Activated B cell treated with CpG ODN at 0.5 μM for 24 hours (primary cell): Measurements from ENCODE around the gene SDF4. TPM values are rescaled to one million over a fixed set of nuclear protein-coding genes. Genes with fewer than 3 reads are reported as not detected.

Source experiments
- ATAC-seq: fragments of 200-7000 bp; cut with Tn5 transposase; one replicate; pipeline ENCODE4 v1.10.0; 2021; ENCODE audit warnings: low read depth, mild to moderate bottlenecking, moderate library complexity
- CTCF ChIA-PET: fragments of 350-600 bp; sonication (Branson Sonifier 250); formaldehyde crosslinking; loops from one replicate; lab custom pipeline; 2021; ENCODE audit warnings: antibody characterized with exemption; lab: Charles Lee
- POLR2A ChIA-PET: fragments of 350-600 bp; sonication (Branson Sonifier 250); formaldehyde crosslinking; loops from one replicate; lab custom pipeline; 2021; ENCODE audit warnings: antibody characterized with exemption; lab: Charles Lee
- DNase-seq: peaks from one replicate; pipeline ENCODE4 v3.0.0; 2022
- H3K27ac Mint-ChIP-seq: one replicate; pipeline ENCODE4 v1.8.0; 2020; ENCODE audit warnings: mixed read lengths
- H3K27me3 Mint-ChIP-seq: one replicate; pipeline ENCODE4 v1.8.0; 2021; ENCODE audit warnings: mixed read lengths
- H3K36me3 Mint-ChIP-seq: one replicate; pipeline ENCODE4 v1.8.0; 2021; ENCODE audit warnings: low read depth, mixed read lengths
- H3K4me1 Mint-ChIP-seq: one replicate; pipeline ENCODE4 v1.8.0; 2021; ENCODE audit warnings: mixed read lengths
- H3K4me3 Mint-ChIP-seq: one replicate; pipeline ENCODE4 v1.8.0; 2020; ENCODE audit warnings: mild to moderate bottlenecking, mixed read lengths
- H3K9me3 Mint-ChIP-seq: one replicate; pipeline ENCODE4 v1.8.0; 2020; ENCODE audit warnings: mixed read lengths
- intact Hi-C: fragments of 100-400 bp; cut with micrococcal nuclease; formaldehyde crosslinking; loops from one replicate; pipeline ENCODE4 v1.15.1; 2024
- total RNA-seq: library from RNA; stranded (reverse); gene quantifications from 2 replicates; pipeline ENCODE4 v1.2.3, GENCODE V29; 2022
- TF ChIP-seq, protein P1 (sequence below): fragments of 200-600 bp; IDR thresholded peaks from one replicate; pipeline ENCODE4 v1.8.0; 2022; ENCODE audit warnings: antibody characterized with exemption, mild to moderate bottlenecking

Gene SDF4
- total RNA-seq, 1 donor from 2014 or later: 97.9 TPM

- H3K4me1 Mint-ChIP-seq: peaks cover 16% of the 10 kb centered on the region
- ChIA-PET CTCF (no interaction called here), POLR2A (interaction anchor here (0.6 kb wide), 1 partner anchor 96 kb away, joined by 3 read pairs; no protein-coding TSS in a partner anchor)
- H3K27ac Mint-ChIP-seq: no peak overlapping the region
- TF ChIP-seq, protein P1, sequence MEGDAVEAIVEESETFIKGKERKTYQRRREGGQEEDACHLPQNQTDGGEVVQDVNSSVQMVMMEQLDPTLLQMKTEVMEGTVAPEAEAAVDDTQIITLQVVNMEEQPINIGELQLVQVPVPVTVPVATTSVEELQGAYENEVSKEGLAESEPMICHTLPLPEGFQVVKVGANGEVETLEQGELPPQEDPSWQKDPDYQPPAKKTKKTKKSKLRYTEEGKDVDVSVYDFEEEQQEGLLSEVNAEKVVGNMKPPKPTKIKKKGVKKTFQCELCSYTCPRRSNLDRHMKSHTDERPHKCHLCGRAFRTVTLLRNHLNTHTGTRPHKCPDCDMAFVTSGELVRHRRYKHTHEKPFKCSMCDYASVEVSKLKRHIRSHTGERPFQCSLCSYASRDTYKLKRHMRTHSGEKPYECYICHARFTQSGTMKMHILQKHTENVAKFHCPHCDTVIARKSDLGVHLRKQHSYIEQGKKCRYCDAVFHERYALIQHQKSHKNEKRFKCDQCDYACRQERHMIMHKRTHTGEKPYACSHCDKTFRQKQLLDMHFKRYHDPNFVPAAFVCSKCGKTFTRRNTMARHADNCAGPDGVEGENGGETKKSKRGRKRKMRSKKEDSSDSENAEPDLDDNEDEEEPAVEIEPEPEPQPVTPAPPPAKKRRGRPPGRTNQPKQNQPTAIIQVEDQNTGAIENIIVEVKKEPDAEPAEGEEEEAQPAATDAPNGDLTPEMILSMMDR: no peak
- peaks cover 76% of the 10 kb centered on the region for H3K36me3 Mint-ChIP-seq
- intact Hi-C loops: no loop called here
- ATAC-seq: no peak
- no peaks in the 10 kb centered on the region for H3K27me3 Mint-ChIP-seq
- H3K4me3 Mint-ChIP-seq: no peak overlapping the region
- no peak for DNase-seq
- H3K9me3 Mint-ChIP-seq: no peaks in the 10 kb centered on the region
Measured at GRCh38 chr1:1256956-1257871, 25.4 kb upstream of the SDF4 start.

- ChIA-PET CTCF (interaction anchor here (1.1 kb wide), 1 partner anchor 133 kb away, joined by 4 read pairs; no protein-coding TSS in a partner anchor), POLR2A (interaction anchor here (0.6 kb wide), 1 partner anchor 47 kb away, joined by 4 read pairs; no protein-coding TSS in a partner anchor)
- no peak overlapping the region for H3K4me3 Mint-ChIP-seq
- intact Hi-C loops: no loop called here
- peaks cover 18% of the 10 kb centered on the region for H3K4me1 Mint-ChIP-seq
- H3K27me3 Mint-ChIP-seq: no peaks in the 10 kb centered on the region
- H3K27ac Mint-ChIP-seq: no peak overlapping the region
- peaks cover 65% of the 10 kb centered on the region for H3K36me3 Mint-ChIP-seq
- DNase-seq (no peak), ATAC-seq (no peak)
- H3K9me3 Mint-ChIP-seq: no peaks in the 10 kb centered on the region
- TF ChIP-seq, protein P1: no peak
Measured at GRCh38 chr1:1255611-1256010, 23.8 kb upstream of the SDF4 start.

- DNase-seq: no peak
- intact Hi-C loops: no loop called here
- TF ChIP-seq, protein P1: no peak
- no peak for ATAC-seq
- H3K4me1 Mint-ChIP-seq: peaks cover 17% of the 10 kb centered on the region
- CTCF ChIA-PET: interaction anchor here (1.1 kb wide), 1 partner anchor 132 kb away, joined by 4 read pairs; no protein-coding TSS in a partner anchor
- H3K27ac Mint-ChIP-seq: no peak overlapping the region
- no peak overlapping the region for H3K4me3 Mint-ChIP-seq
- peaks cover 59% of the 10 kb centered on the region for H3K36me3 Mint-ChIP-seq
- H3K9me3 Mint-ChIP-seq: no peaks in the 10 kb centered on the region
- H3K27me3 Mint-ChIP-seq: no peaks in the 10 kb centered on the region
- POLR2A ChIA-PET: interaction anchor here (0.6 kb wide), 1 partner anchor 48 kb away, joined by 4 read pairs; no protein-coding TSS in a partner anchor
Measured at GRCh38 chr1:1255078-1255477, 23.3 kb upstream of the SDF4 start.

DNA sequence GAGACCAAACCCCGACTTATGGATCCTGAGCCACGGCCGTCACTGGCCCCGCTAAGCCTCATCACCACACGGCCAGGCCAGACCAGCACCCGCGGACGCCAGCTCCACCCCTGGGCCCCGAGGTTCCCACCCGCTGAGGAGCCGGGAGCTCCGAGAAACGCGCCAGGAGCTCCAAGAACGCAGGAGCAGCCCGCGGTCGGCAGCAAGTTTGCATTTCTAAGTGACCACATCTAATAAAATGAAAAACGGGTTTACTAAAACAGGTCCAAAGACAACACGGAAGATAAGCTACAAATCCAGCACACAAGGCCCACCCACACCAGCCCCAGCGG, 22.8 kb upstream of the SDF4 start:
- Mint-ChIP-seq H3K27ac (no peak overlapping the region), H3K36me3 (peaks cover 55% of the 10 kb centered on the region), H3K27me3 (no peaks in the 10 kb centered on the region), H3K4me1 (peaks cover 17% of the 10 kb centered on the region), H3K4me3 (no peak overlapping the region), H3K9me3 (no peaks in the 10 kb centered on the region)
- ChIA-PET POLR2A (no interaction called here), CTCF (interaction anchor here (1.1 kb wide), 1 partner anchor 132 kb away, joined by 4 read pairs; no protein-coding TSS in a partner anchor)
- no peak for ATAC-seq
- DNase-seq: no peak
- intact Hi-C loops: no loop called here
- TF ChIP-seq, protein P1: no peak

- no peak overlapping the region for H3K27ac Mint-ChIP-seq
- no peaks in the 10 kb centered on the region for H3K27me3 Mint-ChIP-seq
- peaks cover 19% of the 10 kb centered on the region for H3K4me1 Mint-ChIP-seq
- DNase-seq: no peak
- H3K36me3 Mint-ChIP-seq: peaks cover 51% of the 10 kb centered on the region
- intact Hi-C loops: no loop called here
- no peak for ATAC-seq
- TF ChIP-seq, protein P1: no peak
- H3K4me3 Mint-ChIP-seq: no peak overlapping the region
- ChIA-PET CTCF (no interaction called here), POLR2A (no interaction called here)
- no peaks in the 10 kb centered on the region for H3K9me3 Mint-ChIP-seq
Measured at GRCh38 chr1:1253972-1254666, 22.3 kb upstream of the SDF4 start.
